Measurements from ENCODE around the gene POC1A. TPM values are rescaled to one million over a fixed set of nuclear protein-coding genes. Genes with fewer than 3 reads are reported as not detected.

The POC1A gene
- total and polyA plus RNA-seq, 2 donors (not counting 1 experiment from before 2014, with no cell fraction given), result 1.7 to 2.8 TPM

GRCh38 chr3:52185837-52186236, 31.6 kb upstream of the POC1A start:
- Histone ChIP-seq H3K79me2 (ENCODE audit: control insufficient read depth, insufficient read depth, low read length) (no peaks in the 10 kb centered on the region), H3K4me2 (replicated peaks; ENCODE audit: low read depth, low read length, poor library complexity, severe bottlenecking) (no peak overlapping the region), H3K4me1 (ENCODE audit: control insufficient read depth in 2 of 2, insufficient read depth in 2 of 2, low read length in 2 of 2) (peaks cover 0 to 6% of the 10 kb centered on the region in 2 donors), H3K27ac (ENCODE audit: low read length in 2 of 2) (no peak overlapping the region), H3K9ac (ENCODE audit: low read length) (no peak overlapping the region), H4K20me1 (ENCODE audit: control insufficient read depth, insufficient read depth, low read length, poor library complexity, severe bottlenecking) (no peaks in the 10 kb centered on the region), H3K9me3 (ENCODE audit: control extremely low read depth in 1 of 3, control insufficient read depth in 2 of 3, insufficient read depth in 1 of 3, low read length in 2 of 3) (no peaks in the 10 kb centered on the region), H2AFZ (ENCODE audit: insufficient read depth, low read depth, low read length, poor library complexity, severe bottlenecking) (no peak overlapping the region), H3K27me3 (replicated peaks in 1 of 4; ENCODE audit: control extremely low read depth in 1 of 4, control insufficient read depth in 3 of 4, insufficient read depth in 4 of 4, low read length in 3 of 4) (no peaks in the 10 kb centered on the region), H3K36me3 (replicated peaks in 1 of 2; ENCODE audit: control extremely low read depth in 1 of 2, control insufficient read depth in 1 of 2, extremely low read depth in 1 of 2, insufficient read depth in 2 of 2, low read length in 1 of 2) (no peaks in the 10 kb centered on the region), H3K4me3 (ENCODE audit: control extremely low read depth in 1 of 5, extremely low read depth in 1 of 5, insufficient read depth in 1 of 5, low read depth in 2 of 5, low read length in 4 of 5) (no peak overlapping the region)
- Mint-ChIP-seq H3K9me3 (ENCODE audit: insufficient read depth) (no peaks in the 10 kb centered on the region), H3K4me1 (peaks cover 6% of the 10 kb centered on the region), H3K27ac (no peak overlapping the region), H3K27me3 (no peaks in the 10 kb centered on the region), H3K4me3 (no peak overlapping the region)
- no peak for DNase-seq
- CTCF ChIA-PET, result interaction anchor here (0.5 to 1.5 kb wide), 2 partner anchors 18 to 37 kb away, joined by 3 to 5 read pairs; no protein-coding TSS in a partner anchor
- POLR2A ChIA-PET, result no interaction called here
- ATAC-seq (ENCODE audit: low read depth), result no peak
- TF ChIP-seq EZH2 (IDR thresholded peaks at IDR 0.05; ENCODE audit: borderline replicate concordance, insufficient read depth, low read depth, low read length, poor library complexity, severe bottlenecking) (no peak), CTCF (IDR thresholded peaks at IDR 0.05) (no peak)
- no CpG with 5 or more reads among the region's 3 CpGs for WGBS (ENCODE audit: insufficient coverage)
- intact Hi-C loops (cut with micrococcal nuclease), result no loop called here

GRCh38 chr3:52185311-52185710, 31.1 kb upstream of the POC1A start:
- H3K4me1 ChIP-seq (ENCODE audit: control insufficient read depth in 2 of 2, insufficient read depth in 2 of 2, low read length in 2 of 2), result peaks cover 0 to 6% of the 10 kb centered on the region in 2 donors
- no peak overlapping the region for H3K4me2 ChIP-seq (replicated peaks; ENCODE audit: low read depth, low read length, poor library complexity, severe bottlenecking)
- H3K9ac ChIP-seq (ENCODE audit: low read length), result no peak overlapping the region
- WGBS (ENCODE audit: insufficient coverage), result 98% methylated on average over 5 of the region's 6 CpGs
- no peaks in the 10 kb centered on the region for H4K20me1 ChIP-seq (ENCODE audit: control insufficient read depth, insufficient read depth, low read length, poor library complexity, severe bottlenecking)
- Mint-ChIP-seq H3K27me3 (no peaks in the 10 kb centered on the region), H3K4me3 (no peak overlapping the region), H3K27ac (no peak overlapping the region), H3K9me3 (ENCODE audit: insufficient read depth) (no peaks in the 10 kb centered on the region), H3K4me1 (peaks cover 6% of the 10 kb centered on the region)
- ChIA-PET POLR2A (no interaction called here), CTCF (interaction anchor here (0.5 to 1.5 kb wide), 2 partner anchors 17 to 36 kb away, joined by 3 to 5 read pairs; no protein-coding TSS in a partner anchor)
- H2AFZ ChIP-seq (ENCODE audit: insufficient read depth, low read depth, low read length, poor library complexity, severe bottlenecking), result no peak overlapping the region
- intact Hi-C loops (cut with micrococcal nuclease), result no loop called here
- no peaks in the 10 kb centered on the region for H3K27me3 ChIP-seq (replicated peaks in 1 of 4; ENCODE audit: control extremely low read depth in 1 of 4, control insufficient read depth in 3 of 4, insufficient read depth in 4 of 4, low read length in 3 of 4)
- no peak for TF ChIP-seq EZH2 (IDR thresholded peaks at IDR 0.05; ENCODE audit: borderline replicate concordance, insufficient read depth, low read depth, low read length, poor library complexity, severe bottlenecking)
- no peak for TF ChIP-seq CTCF (IDR thresholded peaks at IDR 0.05)
- ATAC-seq (ENCODE audit: low read depth), result no peak
- H3K4me3 ChIP-seq (ENCODE audit: control extremely low read depth in 1 of 5, extremely low read depth in 1 of 5, insufficient read depth in 1 of 5, low read depth in 2 of 5, low read length in 4 of 5), result no peak overlapping the region
- no peak overlapping the region for H3K27ac ChIP-seq (ENCODE audit: low read length in 2 of 2)
- no peaks in the 10 kb centered on the region for H3K9me3 ChIP-seq (ENCODE audit: control extremely low read depth in 1 of 3, control insufficient read depth in 2 of 3, insufficient read depth in 1 of 3, low read length in 2 of 3)
- no peaks in the 10 kb centered on the region for H3K79me2 ChIP-seq (ENCODE audit: control insufficient read depth, insufficient read depth, low read length)
- no peak for DNase-seq
- no peaks in the 10 kb centered on the region for H3K36me3 ChIP-seq (replicated peaks in 1 of 2; ENCODE audit: control extremely low read depth in 1 of 2, control insufficient read depth in 1 of 2, extremely low read depth in 1 of 2, insufficient read depth in 2 of 2, low read length in 1 of 2)
